ENCODE measurements around the gene EN1.

- no peak for TF ChIP-seq CTCF (IDR thresholded peaks at IDR 0.05)
- TF ChIP-seq POLR2A (IDR thresholded peaks at IDR 0.05), result no peak
Measured at GRCh38 chr2:118860506-118860905, 13.1 kb upstream of the EN1 start.
